Stimulated activated memory B cell treated with anti-CD40 and anti-IgM and Interleukin-4, amounts not matched to agents 10 μg/mL and 1 μg/mL and 100 μg/mL, for 72 hours (primary cell): ENCODE measurements around the gene LMO3.
"Not testable (repeated sequence)": the region's sequence is repeated elsewhere in the genome, so short reads cannot be mapped to it uniquely, and the experiment has no call there.

Experiments used
- ATAC-seq: fragments of 150-1000 bp; cut with Tn5 transposase; 2 replicates; pipeline ENCODE4 v1.10.0; 2021
- H3K27ac Mint-ChIP-seq: one replicate; pipeline ENCODE4 v1.8.0; 2022; ENCODE audit warnings: mild to moderate bottlenecking, mixed read lengths
- H3K27me3 Mint-ChIP-seq: one replicate; pipeline ENCODE4 v1.8.0; 2022; ENCODE audit warnings: mixed read lengths
- H3K36me3 Mint-ChIP-seq: one replicate; pipeline ENCODE4 v1.8.0; 2022; ENCODE audit warnings: mixed read lengths
- H3K4me1 Mint-ChIP-seq: one replicate; pipeline ENCODE4 v1.8.0; 2022; ENCODE audit warnings: mixed read lengths
- H3K4me3 Mint-ChIP-seq: one replicate; pipeline ENCODE4 v1.8.0; 2022; ENCODE audit warnings: mild to moderate bottlenecking, moderate library complexity, mixed read lengths
- H3K9me3 Mint-ChIP-seq: one replicate; pipeline ENCODE4 v1.8.0; 2022; ENCODE audit warnings: mixed read lengths

The LMO3 gene

DNA sequence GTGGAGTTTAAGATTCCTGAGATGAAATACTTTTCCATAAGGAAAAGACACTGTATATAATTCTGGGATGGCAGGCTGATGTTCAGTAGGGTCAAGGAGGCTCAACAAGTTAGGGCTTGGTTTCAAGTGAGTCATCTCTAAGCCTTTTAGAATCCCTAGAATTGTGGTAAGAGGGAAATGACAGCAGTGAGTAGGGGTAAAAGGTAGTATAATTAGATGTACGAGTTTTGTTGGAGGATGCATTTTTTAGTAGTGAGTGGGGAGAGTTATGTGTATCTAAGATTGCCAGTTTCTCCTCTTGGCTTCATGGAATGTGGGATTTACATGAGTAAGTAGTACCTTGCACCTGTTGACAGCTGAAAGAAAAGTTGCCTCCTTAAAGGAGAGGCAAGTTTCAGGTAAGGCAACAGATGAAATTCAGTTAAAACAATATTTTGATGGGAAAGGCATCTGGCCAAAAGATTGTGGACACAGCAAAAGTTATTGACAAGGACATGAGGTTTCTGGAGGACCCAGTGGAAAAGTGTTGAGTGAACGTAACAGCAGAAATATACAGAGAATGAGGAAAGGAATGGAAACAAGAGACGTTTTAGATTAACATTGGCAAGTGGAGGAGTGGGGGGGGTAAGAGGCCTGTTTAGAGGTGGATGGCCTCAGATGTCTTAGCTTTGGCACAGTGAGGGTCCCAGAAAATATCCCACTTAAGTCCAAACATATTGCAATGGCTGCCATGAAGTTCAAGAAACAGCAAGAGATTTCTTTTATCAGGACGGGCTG, 21.8 kb downstream of the LMO3 start:
- Mint-ChIP-seq H3K4me1 (no peaks in the 10 kb centered on the region), H3K36me3 (no peaks in the 10 kb centered on the region), H3K27me3 (no peaks in the 10 kb centered on the region), H3K9me3 (peaks cover 8% of the 10 kb centered on the region), H3K4me3 (no peak overlapping the region), H3K27ac (no peak overlapping the region)
- no peak for ATAC-seq

DNA sequence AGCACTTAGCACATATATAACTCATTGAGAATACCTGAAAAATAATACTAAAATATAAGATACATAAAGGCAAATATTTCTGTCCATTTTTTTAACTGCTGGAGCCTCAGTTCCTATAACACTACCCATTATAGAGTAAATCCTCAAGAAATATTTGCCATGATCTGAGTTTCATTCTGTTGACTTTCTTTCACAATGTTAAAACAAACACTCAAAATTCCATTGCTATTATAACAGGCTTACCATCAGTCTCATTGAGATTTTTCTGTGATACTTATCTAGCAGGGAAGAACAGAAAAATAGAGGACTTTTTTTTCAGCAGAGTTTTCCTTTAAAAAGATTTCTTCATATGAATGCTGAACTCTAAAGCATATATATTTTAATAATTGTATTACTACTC, 24.5 kb downstream of the LMO3 start:
- Mint-ChIP-seq H3K27me3 (no peaks in the 10 kb centered on the region), H3K4me1 (no peaks in the 10 kb centered on the region), H3K27ac (no peak overlapping the region)

DNA sequence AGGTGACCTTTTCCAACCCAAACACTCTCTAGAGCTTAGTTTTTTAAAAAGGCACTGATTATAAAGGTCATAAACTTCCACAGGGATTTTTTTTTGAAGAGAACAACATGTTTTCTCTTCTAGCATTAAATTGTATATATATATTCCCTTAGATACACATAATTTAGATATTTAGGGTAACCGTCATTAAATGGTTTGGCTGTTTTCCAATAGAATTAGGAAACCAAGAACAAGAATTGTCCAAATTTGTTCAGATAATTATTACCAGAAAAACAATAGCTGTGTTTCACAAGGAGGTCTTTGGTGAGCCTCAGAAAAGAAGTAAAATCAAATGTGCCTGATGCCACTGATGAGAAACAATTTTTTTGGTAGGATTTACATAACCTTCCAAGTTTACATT, 26.9 kb downstream of the LMO3 start:
- Mint-ChIP-seq H3K9me3 (peaks cover 14% of the 10 kb centered on the region), H3K27me3 (no peaks in the 10 kb centered on the region), H3K4me3 (no peak overlapping the region), H3K4me1 (no peaks in the 10 kb centered on the region), H3K36me3 (no peaks in the 10 kb centered on the region), H3K27ac (no peak overlapping the region)
- ATAC-seq = no peak

More for the DNA sequence above, 24.5 kb downstream of the LMO3 start:
- no peaks in the 10 kb centered on the region for H3K36me3 Mint-ChIP-seq
- H3K9me3 Mint-ChIP-seq = peaks cover 8% of the 10 kb centered on the region
- no peak overlapping the region for H3K4me3 Mint-ChIP-seq
- no peak for ATAC-seq

DNA sequence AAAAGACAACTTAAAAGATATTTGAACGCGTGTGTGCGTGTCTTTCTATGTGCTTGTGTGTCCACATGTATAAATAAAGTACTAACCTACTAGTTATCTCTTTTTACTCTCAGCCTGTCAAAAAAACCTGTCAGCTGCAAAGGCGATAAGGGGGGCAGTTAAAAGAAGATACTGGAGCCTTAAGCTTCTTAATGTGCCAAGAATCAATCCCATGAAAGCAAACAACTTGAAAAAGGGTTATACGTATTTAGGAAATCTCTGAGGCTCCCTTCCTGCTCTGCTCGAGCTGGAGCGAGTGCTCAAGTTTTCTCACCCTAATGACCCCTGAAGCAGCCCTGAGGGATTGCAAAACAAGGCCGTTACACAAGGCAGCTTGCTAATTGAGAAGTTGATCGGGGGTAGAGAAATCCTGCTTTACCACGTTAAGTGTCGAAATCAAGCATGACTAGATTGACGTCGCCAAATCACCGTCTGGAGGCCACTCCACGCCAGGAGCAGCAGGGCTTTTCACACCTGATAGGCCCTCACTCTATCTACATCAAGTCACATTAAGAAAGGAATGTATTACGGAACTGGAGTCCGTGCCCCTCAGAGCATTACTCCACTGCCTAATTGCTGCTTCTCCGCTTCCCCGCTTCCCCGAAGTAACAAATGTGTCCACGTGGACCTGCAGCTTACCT, 32.4 kb downstream of the LMO3 start:
- H3K9me3 Mint-ChIP-seq = peaks cover 7% of the 10 kb centered on the region
- no peaks in the 10 kb centered on the region for H3K27me3 Mint-ChIP-seq
- no peak overlapping the region for H3K4me3 Mint-ChIP-seq
- H3K36me3 Mint-ChIP-seq = no peaks in the 10 kb centered on the region
- no peak for ATAC-seq
- no peaks in the 10 kb centered on the region for H3K4me1 Mint-ChIP-seq
- H3K27ac Mint-ChIP-seq = no peak overlapping the region

DNA sequence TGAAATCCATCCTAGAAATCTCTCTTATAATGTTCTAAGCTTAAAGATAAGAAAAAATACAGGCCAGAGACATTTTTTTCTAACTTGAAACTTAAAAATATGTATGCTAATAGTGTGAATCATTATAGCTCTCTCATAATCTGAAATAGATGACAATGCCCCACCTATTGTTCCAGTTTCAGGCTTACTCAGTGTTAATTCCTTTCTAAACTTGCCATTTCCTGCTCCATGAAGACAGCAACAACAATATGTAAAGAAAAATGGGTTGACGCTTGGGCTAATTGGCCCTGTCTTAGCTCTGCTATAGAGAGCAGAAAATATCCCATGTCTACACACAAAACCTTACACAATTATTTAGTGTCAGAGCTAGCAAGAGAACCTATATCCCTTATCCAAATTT, 37.1 kb downstream of the LMO3 start:
- no peaks in the 10 kb centered on the region for H3K27me3 Mint-ChIP-seq

DNA sequence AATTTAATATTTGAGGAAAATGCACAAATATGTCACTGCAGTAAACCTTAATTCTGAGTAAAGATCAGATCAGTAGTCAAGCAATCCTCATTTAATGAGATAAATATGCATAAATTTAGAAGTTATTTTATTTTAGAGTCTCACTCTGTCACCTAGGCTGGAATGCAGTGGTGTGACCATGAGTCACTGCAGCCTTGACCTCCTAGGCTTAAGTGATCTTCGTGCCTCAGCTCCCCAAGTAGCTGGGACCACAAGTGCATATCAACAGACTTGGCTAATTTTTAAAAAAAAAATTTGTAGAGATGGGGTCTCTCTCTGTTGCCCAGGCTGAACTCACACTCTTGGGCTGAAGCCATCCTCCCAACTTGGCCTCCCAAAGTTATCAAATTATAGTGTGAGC, 41.3 kb downstream of the LMO3 start:
- Mint-ChIP-seq H3K27me3 (no peaks in the 10 kb centered on the region), H3K36me3 (no peaks in the 10 kb centered on the region), H3K4me3 (no peak overlapping the region), H3K27ac (no peak overlapping the region), H3K9me3 (peaks cover 3% of the 10 kb centered on the region), H3K4me1 (no peaks in the 10 kb centered on the region)
- no peak for ATAC-seq

More for the DNA sequence above, 37.1 kb downstream of the LMO3 start:
- no peak for ATAC-seq
- Mint-ChIP-seq H3K4me1 (no peaks in the 10 kb centered on the region), H3K9me3 (peaks cover 3% of the 10 kb centered on the region), H3K36me3 (no peaks in the 10 kb centered on the region), H3K27ac (no peak overlapping the region), H3K4me3 (no peak overlapping the region)

DNA sequence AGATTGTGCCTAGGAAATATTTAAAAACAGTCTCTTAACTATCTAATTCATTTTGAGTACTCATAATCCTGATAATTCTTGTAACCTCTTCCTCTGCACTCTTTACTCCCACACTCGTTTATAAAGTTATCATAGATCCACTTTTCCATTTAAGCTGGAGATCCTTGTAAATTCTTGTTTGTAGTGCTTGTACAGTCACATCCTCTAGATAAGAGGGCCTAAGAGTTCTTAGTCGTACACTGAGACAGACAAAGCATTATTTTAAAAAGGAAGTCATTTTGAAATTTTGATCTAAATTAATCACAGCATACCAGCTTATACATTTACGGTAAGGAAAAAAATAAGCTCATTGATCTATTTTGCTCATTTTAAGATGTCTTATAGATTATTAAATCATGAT, 42.5 kb downstream of the LMO3 start:
- Mint-ChIP-seq H3K4me1 (no peaks in the 10 kb centered on the region), H3K27ac (no peak overlapping the region), H3K36me3 (no peaks in the 10 kb centered on the region), H3K9me3 (peaks cover 3% of the 10 kb centered on the region), H3K27me3 (no peaks in the 10 kb centered on the region), H3K4me3 (no peak overlapping the region)
- ATAC-seq = no peak

DNA sequence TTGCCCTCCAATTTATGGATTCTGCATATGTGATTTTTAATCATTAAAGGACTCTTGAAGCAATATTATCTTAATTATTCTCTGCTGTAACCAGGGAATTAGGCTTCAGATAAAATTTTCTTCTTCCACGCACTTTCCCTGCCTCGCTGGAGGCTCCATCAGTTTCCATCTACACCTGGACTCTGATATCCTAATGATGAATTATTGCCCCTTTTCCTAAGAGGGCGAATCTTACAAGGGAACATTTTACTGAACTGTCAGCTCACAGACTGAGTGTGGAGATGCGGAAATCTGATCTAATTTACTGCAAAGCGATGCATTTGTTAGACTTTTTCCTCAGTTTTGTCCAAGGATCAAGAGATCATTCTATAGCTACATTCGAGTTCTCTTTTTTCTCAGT, 43.0 kb downstream of the LMO3 start:
- Mint-ChIP-seq H3K36me3 (no peaks in the 10 kb centered on the region), H3K27ac (no peak overlapping the region), H3K4me3 (no peak overlapping the region), H3K9me3 (peaks cover 3% of the 10 kb centered on the region), H3K27me3 (no peaks in the 10 kb centered on the region), H3K4me1 (no peaks in the 10 kb centered on the region)
- no peak for ATAC-seq

DNA sequence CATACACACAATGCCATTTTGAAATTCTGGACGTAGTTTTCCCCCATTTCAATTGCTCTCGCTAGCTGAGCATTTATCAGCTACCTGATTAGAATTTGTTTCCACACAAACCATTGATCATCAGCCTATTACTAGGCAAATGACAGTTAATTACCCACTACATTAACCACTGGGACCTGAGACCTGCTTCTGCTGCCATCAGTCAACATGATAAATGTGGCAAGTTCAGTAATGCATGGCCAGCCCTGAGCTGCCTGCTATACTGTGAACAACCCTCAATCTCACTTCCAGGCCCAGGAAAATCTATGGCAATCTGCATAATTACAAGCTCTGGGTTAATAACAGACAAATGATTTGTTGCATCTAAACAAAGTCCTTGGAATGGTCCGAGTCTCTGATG, 43.5 kb downstream of the LMO3 start:
- Mint-ChIP-seq H3K4me1 (no peaks in the 10 kb centered on the region), H3K27me3 (no peaks in the 10 kb centered on the region), H3K9me3 (peaks cover 3% of the 10 kb centered on the region), H3K4me3 (no peak overlapping the region), H3K36me3 (no peaks in the 10 kb centered on the region), H3K27ac (no peak overlapping the region)
- ATAC-seq = no peak

DNA sequence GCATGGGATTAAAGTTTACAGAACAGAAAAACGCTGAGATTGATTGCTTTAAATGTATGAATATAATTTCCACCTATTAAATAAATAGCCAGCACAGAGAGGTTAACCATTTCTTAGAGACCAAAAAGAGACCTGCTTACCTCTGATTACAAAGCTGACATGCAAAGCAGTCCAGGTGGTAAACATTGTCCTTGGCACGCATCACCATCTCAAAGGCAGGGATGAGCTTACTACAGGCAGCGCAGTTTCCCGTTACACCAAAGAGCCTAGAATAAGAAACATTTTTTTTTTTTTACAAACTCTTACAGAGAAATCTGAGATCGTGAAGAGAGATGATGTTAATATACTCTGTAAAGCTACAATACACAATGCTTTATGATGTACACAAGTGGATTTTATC, 45.7 kb downstream of the LMO3 start:
- no peak overlapping the region for H3K4me3 Mint-ChIP-seq
- no peaks in the 10 kb centered on the region for H3K36me3 Mint-ChIP-seq
- no peaks in the 10 kb centered on the region for H3K27me3 Mint-ChIP-seq
- no peaks in the 10 kb centered on the region for H3K4me1 Mint-ChIP-seq
- ATAC-seq = no peak
- H3K27ac Mint-ChIP-seq = no peak overlapping the region
- peaks cover 3% of the 10 kb centered on the region for H3K9me3 Mint-ChIP-seq

DNA sequence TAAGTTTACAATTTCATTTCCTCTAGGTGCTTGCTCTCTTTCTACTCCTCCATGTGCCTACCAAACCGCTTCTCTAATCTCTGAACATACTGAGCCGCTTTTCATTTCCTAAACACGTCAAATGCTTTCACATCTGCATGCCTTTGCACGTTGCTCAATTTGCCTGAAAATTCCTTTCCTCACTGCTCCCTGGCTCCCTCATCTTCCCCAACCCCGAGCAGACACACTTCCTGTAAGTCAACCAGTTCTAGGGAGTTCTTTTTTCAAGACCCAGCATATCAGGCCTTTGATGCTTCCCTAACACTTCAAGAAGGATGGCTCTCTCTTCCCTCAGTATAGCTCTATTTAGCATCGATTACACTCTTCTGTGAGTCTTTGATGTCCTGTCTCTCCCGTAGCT, 50.3 kb downstream of the LMO3 start:
- Mint-ChIP-seq H3K27ac (no peak overlapping the region), H3K9me3 (peaks cover 3% of the 10 kb centered on the region), H3K4me1 (no peaks in the 10 kb centered on the region), H3K36me3 (no peaks in the 10 kb centered on the region), H3K27me3 (no peaks in the 10 kb centered on the region), H3K4me3 (no peak overlapping the region)
- no peak for ATAC-seq

DNA sequence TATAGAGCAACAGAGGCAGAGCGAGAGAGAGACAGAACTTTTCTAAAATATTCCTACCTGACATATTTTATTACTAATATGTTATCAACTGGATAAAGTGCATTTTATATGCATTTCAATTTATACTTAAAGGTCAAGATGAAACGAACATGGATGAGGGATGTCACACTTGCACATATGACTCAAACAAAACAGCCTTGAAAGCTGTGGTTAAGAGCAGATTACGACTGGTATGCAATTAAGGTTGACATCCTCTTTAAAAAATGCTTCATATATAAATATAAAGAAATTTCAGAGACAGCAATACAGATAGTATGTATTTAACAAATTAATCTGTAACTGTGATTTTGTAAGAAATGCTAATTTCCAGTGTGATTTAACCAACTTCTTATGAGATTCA, 52.5 kb downstream of the LMO3 start:
- Mint-ChIP-seq H3K4me1 (no peaks in the 10 kb centered on the region), H3K4me3 (no peak overlapping the region), H3K27me3 (no peaks in the 10 kb centered on the region), H3K9me3 (peaks cover 3% of the 10 kb centered on the region), H3K27ac (no peak overlapping the region), H3K36me3 (no peaks in the 10 kb centered on the region)
- no peak for ATAC-seq

DNA sequence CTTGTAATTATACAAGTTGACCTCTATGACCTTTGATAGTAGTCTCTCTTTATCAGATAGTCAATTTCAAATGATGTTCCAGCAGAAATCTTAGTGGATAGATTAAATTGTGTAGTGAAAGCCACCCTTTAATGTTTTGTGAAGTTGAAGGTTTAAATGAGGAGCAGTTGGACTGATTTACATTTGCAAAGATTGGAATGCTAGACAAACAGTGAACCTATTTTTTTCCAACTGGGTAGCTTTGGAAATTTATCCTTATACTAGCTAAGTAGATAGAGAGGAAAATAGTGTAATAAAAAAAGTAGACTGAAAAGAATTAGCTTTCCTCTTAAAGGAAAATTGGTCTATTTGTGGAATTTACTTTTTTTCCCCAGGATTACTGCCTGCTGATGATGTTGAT, 53.7 kb downstream of the LMO3 start:
- Mint-ChIP-seq H3K9me3 (peaks cover 3% of the 10 kb centered on the region), H3K4me3 (no peak overlapping the region), H3K36me3 (no peaks in the 10 kb centered on the region), H3K4me1 (no peaks in the 10 kb centered on the region), H3K27ac (no peak overlapping the region), H3K27me3 (no peaks in the 10 kb centered on the region)
- ATAC-seq = no peak

DNA sequence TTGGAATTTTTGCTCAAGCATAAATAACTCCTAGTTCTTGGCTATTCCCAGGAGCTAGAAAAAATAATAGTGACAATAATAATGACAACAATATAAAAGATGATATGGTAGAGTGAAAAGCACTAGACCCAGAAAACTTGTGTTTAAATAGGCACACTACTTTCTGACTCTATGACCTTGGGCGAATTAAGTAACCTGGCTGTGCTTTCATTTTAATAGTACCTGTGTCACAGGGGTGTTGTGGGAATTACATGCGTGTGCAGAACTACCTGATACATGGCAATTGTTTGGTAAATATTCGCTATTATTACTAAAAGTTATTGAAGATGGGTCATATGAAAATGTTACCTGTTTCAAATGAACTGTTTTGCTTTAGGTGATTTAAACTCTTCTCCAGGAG, 60.1 kb downstream of the LMO3 start:
- H3K36me3 Mint-ChIP-seq = no peaks in the 10 kb centered on the region
- no peak overlapping the region for H3K4me3 Mint-ChIP-seq
- H3K27me3 Mint-ChIP-seq = no peaks in the 10 kb centered on the region
- no peak for ATAC-seq
- H3K27ac Mint-ChIP-seq = no peak overlapping the region
- H3K9me3 Mint-ChIP-seq = peaks cover 3% of the 10 kb centered on the region
- no peaks in the 10 kb centered on the region for H3K4me1 Mint-ChIP-seq

DNA sequence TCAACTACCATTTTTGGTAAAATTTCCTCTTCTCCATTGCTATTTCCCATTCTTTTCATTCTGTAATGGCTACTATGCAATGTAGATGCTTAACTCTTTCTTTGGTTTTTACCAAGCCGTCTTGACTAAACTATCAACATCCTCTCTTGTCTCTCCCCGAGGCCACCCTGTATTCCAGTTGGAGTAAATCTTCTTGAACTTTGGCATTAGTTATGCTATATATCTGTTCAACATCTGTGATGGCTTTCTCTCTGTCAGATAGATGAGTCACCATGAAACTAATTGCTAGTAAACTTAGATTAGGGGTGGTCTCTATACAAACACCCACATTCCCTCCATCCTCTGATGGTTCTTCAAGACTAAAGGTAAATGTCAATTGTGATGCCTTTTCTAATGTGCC, 63.4 kb downstream of the LMO3 start:
- no peaks in the 10 kb centered on the region for H3K4me1 Mint-ChIP-seq
- no peak overlapping the region for H3K4me3 Mint-ChIP-seq
- H3K27ac Mint-ChIP-seq = no peak overlapping the region
- no peaks in the 10 kb centered on the region for H3K27me3 Mint-ChIP-seq
- no peak for ATAC-seq
- H3K36me3 Mint-ChIP-seq = no peaks in the 10 kb centered on the region
- peaks cover 7% of the 10 kb centered on the region for H3K9me3 Mint-ChIP-seq

DNA sequence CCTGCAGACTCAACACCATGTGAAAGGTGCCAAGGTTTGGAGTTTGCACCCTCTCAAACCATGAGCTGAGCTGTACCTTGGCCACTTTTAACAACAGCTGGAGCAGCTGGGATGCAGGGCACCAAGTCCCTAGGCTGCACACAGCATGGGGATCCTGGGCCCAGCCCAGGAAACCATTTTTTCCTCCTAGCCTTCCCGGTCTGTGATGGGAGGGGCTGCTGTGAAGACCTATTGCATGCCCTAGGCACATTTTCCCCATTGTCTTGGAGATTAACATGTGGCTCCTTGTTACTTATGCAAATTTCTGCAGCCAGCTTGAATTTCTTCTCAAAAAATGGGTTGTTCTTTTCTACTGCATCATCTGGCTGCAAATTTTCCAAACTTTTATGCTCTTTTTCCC, 68.3 kb downstream of the LMO3 start:
- H3K27ac Mint-ChIP-seq, H3K27me3 Mint-ChIP-seq, H3K36me3 Mint-ChIP-seq, ATAC-seq, H3K4me1 Mint-ChIP-seq, H3K4me3 Mint-ChIP-seq: not testable (repeated sequence)
- H3K9me3 Mint-ChIP-seq = peaks cover 10% of the 10 kb centered on the region
